Endothelial cell of umbilical vein (primary cell): ENCODE data around the gene GRB14. TPM values are rescaled to one million over a fixed set of nuclear protein-coding genes. Genes with fewer than 3 reads are reported as not detected.

Experiments
- BruUV-seq: library from RNA; stranded (reverse); fragments of 400-500 nt; replicated peaks from 2 replicates; lab custom pipeline; 2021; lab: Mats Ljungman, UMichigan
- CTCF ChIA-PET: fragments of 300-600, 350-600 bp; sonication (Branson Sonifier 250); formaldehyde crosslinking; loops from one replicate; lab custom pipeline; 2021; ENCODE audit warnings: antibody characterized with exemption, inconsistent platforms; lab: Charles Lee
- POLR2A ChIA-PET: fragments of 300-600, 350-600 bp; sonication (Branson Sonifier 250); formaldehyde crosslinking; loops from one replicate; lab custom pipeline; 2021; ENCODE audit warnings: antibody characterized with exemption, inconsistent platforms; lab: Charles Lee
- DNase-seq: peaks from one replicate; pipeline ENCODE4 v3.0.0-alpha.2; 2011; ENCODE audit warnings: low read depth, low spot score
- FAIRE-seq: peaks from 2 replicates; lab custom pipeline; 2011; peaks lifted over from hg19 to GRCh38; lab: Jason Lieb, UNC
- H2AFZ ChIP-seq: 2 replicates; pipeline ENCODE4 v1.6.0; 2012; ENCODE audit warnings: low read depth, low read length, control low read depth, inconsistent platforms
- H3K27ac ChIP-seq: 2 replicates; pipeline ENCODE4 v1.5.1; 2011; ENCODE audit warnings: low read depth, mild to moderate bottlenecking, control low read depth, low read length, moderate library complexity; ENCODE audit not compliant: insufficient read depth
- H3K27me3 ChIP-seq, 2 experiments: 2 replicates each; pipeline versions ENCODE4 v1.6.0 to v1.6.1; 2011; ENCODE audit warnings: low read length in 2 of 2, mixed read lengths in 1 of 2; ENCODE audit not compliant: control insufficient read depth in 2 of 2, insufficient read depth in 2 of 2
- H3K36me3 ChIP-seq, 2 experiments: 2 replicates in 1 of 2; 3 replicates in 1 of 2; pipeline ENCODE4 v1.5.1; 2011; ENCODE audit warnings: low read length in 2 of 2, mild to moderate bottlenecking in 1 of 2, moderate library complexity in 1 of 2; ENCODE audit not compliant: control insufficient read depth in 2 of 2, insufficient read depth in 2 of 2; ENCODE audit errors: extremely low read depth in 1 of 2
- H3K4me1 ChIP-seq: 3 replicates; pipeline ENCODE4 v1.5.1; 2011; ENCODE audit warnings: mild to moderate bottlenecking, low read length; ENCODE audit not compliant: control insufficient read depth, insufficient read depth; ENCODE audit errors: extremely low read depth
- H3K4me2 ChIP-seq: 2 replicates; pipeline ENCODE4 v1.6.1; 2011; ENCODE audit warnings: low read length, control low read depth, mixed read lengths; ENCODE audit not compliant: insufficient read depth
- H3K4me3 ChIP-seq, 3 experiments: fragments of 200-600 bp in 1 of 3; sonication (generic), shearing (Covaris generic) in 1 of 3; replicated peaks in 1 of 3; 2 replicates each; pipeline ENCODE4 v1.5.1; 2011 to 2016; ENCODE audit warnings: control low read depth in 3 of 3, low read length in 3 of 3, mild to moderate bottlenecking in 2 of 3, inconsistent platforms in 1 of 3, low read depth in 1 of 3, moderate library complexity in 1 of 3; ENCODE audit not compliant: insufficient read depth in 1 of 3
- H3K79me2 ChIP-seq: 2 replicates; pipeline ENCODE4 v1.6.0; 2012; ENCODE audit warnings: low read length, inconsistent platforms; ENCODE audit not compliant: control insufficient read depth, insufficient read depth
- H3K9ac ChIP-seq: replicated peaks from 2 replicates; pipeline ENCODE3; 2011; ENCODE audit warnings: low read length, control low read depth; ENCODE audit not compliant: insufficient read depth; ENCODE audit errors: extremely low read depth
- H3K9me1 ChIP-seq: replicated peaks from 3 replicates; pipeline ENCODE4 v1.6.0; 2011; ENCODE audit warnings: mild to moderate bottlenecking, low read length; ENCODE audit not compliant: control insufficient read depth, insufficient read depth; ENCODE audit errors: extremely low read depth
- H3K9me3 ChIP-seq: replicated peaks from 2 replicates; pipeline ENCODE4 v1.5.1; 2012; ENCODE audit warnings: low read length, inconsistent platforms; ENCODE audit not compliant: control insufficient read depth, insufficient read depth
- H4K20me1 ChIP-seq: replicated peaks from 2 replicates; pipeline ENCODE3; 2011; ENCODE audit warnings: mild to moderate bottlenecking, low read length; ENCODE audit not compliant: control insufficient read depth, insufficient read depth; ENCODE audit errors: extremely low read depth
- CTCF ChIP-seq, 2 donors: IDR thresholded peaks; 1 replicate in 1 of 2; 2 replicates in 1 of 2; pipeline ENCODE4 v1.5.1; 2011; ENCODE audit warnings: low read length in 2 of 2, mild to moderate bottlenecking in 2 of 2, moderate library complexity in 2 of 2, control low read depth in 1 of 2, inconsistent platforms in 1 of 2, low read depth in 1 of 2; ENCODE audit not compliant: insufficient read depth in 1 of 2; ENCODE audit errors: extremely low read depth in 1 of 2
- EZH2 ChIP-seq: IDR thresholded peaks from 2 replicates; pipeline ENCODE4 v1.6.1; 2012; ENCODE audit warnings: borderline replicate concordance, low read depth, mild to moderate bottlenecking, moderate library complexity, low read length, inconsistent platforms; ENCODE audit not compliant: severe bottlenecking
- FOS ChIP-seq: IDR thresholded peaks from 2 replicates; pipeline ENCODE4 v1.6.1; 2011; ENCODE audit warnings: mild to moderate bottlenecking, low read length, moderate library complexity, borderline replicate concordance; ENCODE audit not compliant: insufficient read depth
- GATA2 ChIP-seq: IDR thresholded peaks from 2 replicates; pipeline ENCODE4 v1.7.0; 2011; ENCODE audit warnings: low read depth, mild to moderate bottlenecking, moderate library complexity, mixed read lengths, low read length; ENCODE audit not compliant: insufficient read length, insufficient read depth
- JUN ChIP-seq: IDR thresholded peaks from 2 replicates; pipeline ENCODE4 v1.6.1; 2011; ENCODE audit warnings: borderline replicate concordance, low read depth; ENCODE audit not compliant: insufficient read length, insufficient read depth
- MYC ChIP-seq: IDR thresholded peaks from one replicate; pipeline ENCODE4 v1.6.1; 2011; ENCODE audit warnings: mild to moderate bottlenecking, low read depth, low read length
- POLR2A ChIP-seq: IDR thresholded peaks from 2 replicates; pipeline ENCODE4 v1.6.1; 2012; ENCODE audit warnings: low read depth, mild to moderate bottlenecking, control low read depth, low read length
- POLR2AphosphoS5 ChIP-seq: IDR thresholded peaks from 2 replicates; pipeline ENCODE4 v1.6.1; 2012; ENCODE audit warnings: low read depth, mild to moderate bottlenecking, control low read depth, low read length, moderate library complexity; ENCODE audit not compliant: insufficient read depth
- dilution Hi-C: fragments of 300-500 bp; cut with MboI; formaldehyde crosslinking; loops from one replicate; pipeline ENCODE4 v1.15.0; 2019; ENCODE audit warnings: low sequenced_read_pairs; ENCODE audit not compliant: extremely low pct_ligation_motif_present
- intact Hi-C: fragments of 100-400 bp; cut with micrococcal nuclease; formaldehyde crosslinking; loops from one replicate; pipeline ENCODE4 v1.10.0; 2022
- polyA plus RNA-seq, 4 experiments: library from polyadenylated mRNA; depleted of rRNA in 3 of 4; stranded (reverse) in 3 of 4; unstranded in 1 of 4; fragments of >200 nt; gene quantifications; 2 replicates each; pipeline versions ENCODE4 v1.2.1 to v1.2.3, GENCODE V29; 2011 to 2012; ENCODE audit warnings: missing spikeins in 1 of 4
- total RNA-seq: library from RNA; stranded (reverse); gene quantifications from 2 replicates; pipeline ENCODE4 v1.2.3, GENCODE V29; 2021
- TF ChIP-seq, protein P1 (sequence below): IDR thresholded peaks from 2 replicates; pipeline ENCODE4 v1.6.1; 2011; ENCODE audit not compliant: insufficient read depth, insufficient read length

Gene GRB14
- total and polyA plus RNA-seq, 2 donors (not counting 3 experiments of a cell fraction or from before 2014, with no cell fraction given): 3.0 to 10.3 TPM

DNA sequence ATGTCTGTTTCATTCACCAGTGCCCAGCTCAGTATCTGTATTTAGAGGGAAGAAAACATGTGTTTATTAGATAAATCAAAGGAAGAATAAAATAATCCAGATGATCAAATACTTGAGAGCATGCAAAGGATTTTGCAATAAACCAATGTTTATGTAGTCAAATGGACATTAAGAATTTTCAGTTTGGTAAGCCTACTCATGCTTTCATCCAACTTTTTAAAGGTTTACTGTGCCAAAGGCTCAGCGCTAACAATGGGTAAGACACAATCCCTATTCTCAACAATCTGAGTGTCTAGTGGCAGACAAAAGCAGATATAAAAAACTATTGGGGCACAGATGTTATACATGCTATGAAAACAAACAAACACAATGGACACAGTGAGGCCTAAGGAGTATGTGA lies 26.3 kb downstream of the GRB14 start:
- no peaks in the 10 kb centered on the region for H3K9me3 ChIP-seq
- no TSS peak for BruUV-seq
- no peaks in the 10 kb centered on the region for H3K9me1 ChIP-seq
- no peak for DNase-seq
- ChIA-PET CTCF (interaction anchor here (3.1 to 7.2 kb wide), 2 partner anchors 26 to 33 kb away, joined by 13 to 233 read pairs; partner anchors contain the start of gene GRB14), POLR2A (no interaction called here)
- H3K4me1 ChIP-seq: peaks cover 20% of the 10 kb centered on the region
- intact Hi-C loops (no loop called here), dilution Hi-C loops (no loop called here)
- no peak overlapping the region for H3K4me2 ChIP-seq
- H3K27ac ChIP-seq: no peak overlapping the region
- no peaks in the 10 kb centered on the region for H4K20me1 ChIP-seq
- H2AFZ ChIP-seq: no peak overlapping the region
- H3K27me3 ChIP-seq: no peaks in the 10 kb centered on the region
- FAIRE-seq: no peak
- H3K4me3 ChIP-seq: no peak overlapping the region
- no peaks in the 10 kb centered on the region for H3K36me3 ChIP-seq
- TF ChIP-seq JUN (no peak), FOS (no peak), POLR2AphosphoS5 (no peak), MYC (no peak), EZH2 (no peak), CTCF (IDR thresholded peaks at IDR 0.05; ENCODE audit: extremely low read depth in 1 of 2, insufficient read depth in 1 of 2, low read depth in 1 of 2, low read length in 2 of 2) (no peak), GATA2 (no peak), POLR2A (no peak)
- TF ChIP-seq, protein P1, sequence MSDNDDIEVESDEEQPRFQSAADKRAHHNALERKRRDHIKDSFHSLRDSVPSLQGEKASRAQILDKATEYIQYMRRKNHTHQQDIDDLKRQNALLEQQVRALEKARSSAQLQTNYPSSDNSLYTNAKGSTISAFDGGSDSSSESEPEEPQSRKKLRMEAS: no peak
- H3K9ac ChIP-seq: no peak overlapping the region
- H3K79me2 ChIP-seq: peaks cover 12% of the 10 kb centered on the region
